ENCODE measurements around the gene ROBO2. TPM values are rescaled to one million over a fixed set of nuclear protein-coding genes. Genes with fewer than 3 reads are reported as not detected.

Gene ROBO2
- not detected for total RNA-seq
- polyA plus RNA-seq, result not detected

GRCh38 chr3:77039606-77040171 lies at the start of gene ROBO2:
TSS of gene ROBO2 (plus strand) at chr3:77040099. CDS start at chr3:77040786, 687 bp downstream.
- Mint-ChIP-seq H3K9me3 (peaks cover 5 to 19% (median 9%) of the 10 kb centered on the region in 5 donors), H3K27me3 (peaks cover 14 to 16% of the 10 kb centered on the region in 2 donors), H3K4me3 (no peak within 1 kb of the TSS), H3K4me1 (peaks cover 0 to 2% (median 0%) of the 10 kb centered on the region in 3 donors), H3K36me3 (no peaks in the 10 kb centered on the region), H3K27ac (no peak within 1 kb of the TSS)
- Histone ChIP-seq H3K36me3 (ENCODE audit: insufficient read depth, low read length) (no peaks in the 10 kb centered on the region), H3K27ac (ENCODE audit: low read depth, low read length) (no peak within 1 kb of the TSS), H3K4me1 (ENCODE audit: insufficient read depth, low read length) (no peaks in the 10 kb centered on the region), H3K9me3 (ENCODE audit: low read length) (no peaks in the 10 kb centered on the region), H3K27me3 (ENCODE audit: insufficient read depth, low read length, poor library complexity, severe bottlenecking) (no peaks in the 10 kb centered on the region), H3K4me3 (ENCODE audit: low read length) (no peak within 1 kb of the TSS)
- no peak for DNase-seq
- POLR2A ChIA-PET, result no interaction called here
- CTCF ChIA-PET, result no interaction called here

- Mint-ChIP-seq H3K4me1 (no peaks in the 10 kb centered on the region), H3K9me3 (peaks cover 4 to 33% (median 5%) of the 10 kb centered on the region in 5 donors), H3K27ac (no peak overlapping the region), H3K36me3 (no peaks in the 10 kb centered on the region), H3K4me3 (no peak overlapping the region), H3K27me3 (no peaks in the 10 kb centered on the region)
- Histone ChIP-seq H3K36me3 (ENCODE audit: insufficient read depth, low read length) (no peaks in the 10 kb centered on the region), H3K27me3 (ENCODE audit: insufficient read depth, low read length, poor library complexity, severe bottlenecking) (no peaks in the 10 kb centered on the region), H3K9me3 (ENCODE audit: low read length) (no peaks in the 10 kb centered on the region), H3K4me3 (ENCODE audit: low read length) (no peak overlapping the region), H3K4me1 (ENCODE audit: insufficient read depth, low read length) (no peaks in the 10 kb centered on the region), H3K27ac (ENCODE audit: low read depth, low read length) (no peak overlapping the region)
- CTCF ChIA-PET, result interaction anchor here (0.8 kb wide), 1 partner anchor 13 kb away, joined by 3 read pairs; no protein-coding TSS in a partner anchor
- no peak for DNase-seq
- POLR2A ChIA-PET, result no interaction called here
Observed at GRCh38 chr3:76990606-76991005, 49.3 kb upstream of the ROBO2 start.

GRCh38 chr3:76991165-76991564 lies 48.7 kb upstream of the ROBO2 start:
- POLR2A ChIA-PET, result no interaction called here
- Mint-ChIP-seq H3K36me3 (no peaks in the 10 kb centered on the region), H3K27ac (no peak overlapping the region), H3K4me1 (no peaks in the 10 kb centered on the region), H3K27me3 (no peaks in the 10 kb centered on the region), H3K9me3 (peaks cover 3 to 27% (median 5%) of the 10 kb centered on the region in 5 donors), H3K4me3 (no peak overlapping the region)
- H3K27ac ChIP-seq (ENCODE audit: low read depth, low read length), result no peak overlapping the region
- no peak overlapping the region for H3K4me3 ChIP-seq (ENCODE audit: low read length)
- CTCF ChIA-PET, result no interaction called here
- no peaks in the 10 kb centered on the region for H3K9me3 ChIP-seq (ENCODE audit: low read length)
- H3K36me3 ChIP-seq (ENCODE audit: insufficient read depth, low read length), result no peaks in the 10 kb centered on the region
- no peaks in the 10 kb centered on the region for H3K27me3 ChIP-seq (ENCODE audit: insufficient read depth, low read length, poor library complexity, severe bottlenecking)
- H3K4me1 ChIP-seq (ENCODE audit: insufficient read depth, low read length), result no peaks in the 10 kb centered on the region
- no peak for DNase-seq

GRCh38 chr3:76997733-76998132 lies 42.2 kb upstream of the ROBO2 start:
- Mint-ChIP-seq H3K9me3 (peaks cover 0 to 9% (median 3%) of the 10 kb centered on the region in 5 donors), H3K27me3 (no peaks in the 10 kb centered on the region), H3K36me3 (no peaks in the 10 kb centered on the region), H3K27ac (no peak overlapping the region), H3K4me1 (no peaks in the 10 kb centered on the region), H3K4me3 (no peak overlapping the region)
- H3K27ac ChIP-seq (ENCODE audit: low read depth, low read length), result no peak overlapping the region
- no peaks in the 10 kb centered on the region for H3K4me1 ChIP-seq (ENCODE audit: insufficient read depth, low read length)
- ChIA-PET CTCF (no interaction called here), POLR2A (no interaction called here)
- H3K9me3 ChIP-seq (ENCODE audit: low read length), result no peaks in the 10 kb centered on the region
- no peak overlapping the region for H3K4me3 ChIP-seq (ENCODE audit: low read length)
- no peaks in the 10 kb centered on the region for H3K36me3 ChIP-seq (ENCODE audit: insufficient read depth, low read length)
- DNase-seq, result no peak
- H3K27me3 ChIP-seq (ENCODE audit: insufficient read depth, low read length, poor library complexity, severe bottlenecking), result no peaks in the 10 kb centered on the region

GRCh38 chr3:76998555-76998954 lies 41.3 kb upstream of the ROBO2 start:
- Mint-ChIP-seq H3K4me1 (no peaks in the 10 kb centered on the region), H3K9me3 (peaks cover 0 to 16% (median 5%) of the 10 kb centered on the region in 5 donors), H3K4me3 (no peak overlapping the region), H3K27ac (no peak overlapping the region), H3K36me3 (no peaks in the 10 kb centered on the region), H3K27me3 (no peaks in the 10 kb centered on the region)
- no peaks in the 10 kb centered on the region for H3K27me3 ChIP-seq (ENCODE audit: insufficient read depth, low read length, poor library complexity, severe bottlenecking)
- CTCF ChIA-PET, result no interaction called here
- no peak overlapping the region for H3K4me3 ChIP-seq (ENCODE audit: low read length)
- no peak overlapping the region for H3K27ac ChIP-seq (ENCODE audit: low read depth, low read length)
- H3K9me3 ChIP-seq (ENCODE audit: low read length), result no peaks in the 10 kb centered on the region
- no peaks in the 10 kb centered on the region for H3K36me3 ChIP-seq (ENCODE audit: insufficient read depth, low read length)
- POLR2A ChIA-PET, result no interaction called here
- DNase-seq, result no peak
- no peaks in the 10 kb centered on the region for H3K4me1 ChIP-seq (ENCODE audit: insufficient read depth, low read length)

- Histone ChIP-seq H3K27me3 (ENCODE audit: insufficient read depth, low read length, poor library complexity, severe bottlenecking) (no peaks in the 10 kb centered on the region), H3K36me3 (ENCODE audit: insufficient read depth, low read length) (no peaks in the 10 kb centered on the region), H3K4me1 (ENCODE audit: insufficient read depth, low read length) (no peaks in the 10 kb centered on the region), H3K9me3 (ENCODE audit: low read length) (no peaks in the 10 kb centered on the region), H3K27ac (ENCODE audit: low read depth, low read length) (no peak overlapping the region), H3K4me3 (ENCODE audit: low read length) (no peak overlapping the region)
- H3K4me3 Mint-ChIP-seq, result no peak overlapping the region
- no peaks in the 10 kb centered on the region for H3K27me3 Mint-ChIP-seq
- H3K4me1 Mint-ChIP-seq, result no peaks in the 10 kb centered on the region
- peaks cover 0 to 16% (median 4%) of the 10 kb centered on the region in 5 donors for H3K9me3 Mint-ChIP-seq
- no peak overlapping the region for H3K27ac Mint-ChIP-seq
- DNase-seq, result no peak
- H3K36me3 Mint-ChIP-seq, result no peaks in the 10 kb centered on the region
- ChIA-PET POLR2A (no interaction called here), CTCF (no interaction called here)
Observed at GRCh38 chr3:77001062-77001701, 38.7 kb upstream of the ROBO2 start.

- DNase-seq, result no peak
- peaks cover 5 to 25% (median 16%) of the 10 kb centered on the region in 5 donors for H3K9me3 Mint-ChIP-seq
- ChIA-PET POLR2A (no interaction called here), CTCF (no interaction called here)
- H3K4me1 Mint-ChIP-seq, result no peaks in the 10 kb centered on the region
- Histone ChIP-seq H3K9me3 (ENCODE audit: low read length) (no peaks in the 10 kb centered on the region), H3K36me3 (ENCODE audit: insufficient read depth, low read length) (no peaks in the 10 kb centered on the region), H3K27ac (ENCODE audit: low read depth, low read length) (no peak overlapping the region), H3K4me1 (ENCODE audit: insufficient read depth, low read length) (no peaks in the 10 kb centered on the region), H3K4me3 (ENCODE audit: low read length) (no peak overlapping the region), H3K27me3 (ENCODE audit: insufficient read depth, low read length, poor library complexity, severe bottlenecking) (no peaks in the 10 kb centered on the region)
- no peaks in the 10 kb centered on the region for H3K27me3 Mint-ChIP-seq
- H3K27ac Mint-ChIP-seq, result no peak overlapping the region
- no peaks in the 10 kb centered on the region for H3K36me3 Mint-ChIP-seq
- H3K4me3 Mint-ChIP-seq, result no peak overlapping the region
Observed at GRCh38 chr3:77014226-77014625, 25.7 kb upstream of the ROBO2 start.

GRCh38 chr3:77025471-77025870 lies 14.4 kb upstream of the ROBO2 start:
- no peak overlapping the region for H3K4me3 ChIP-seq (ENCODE audit: low read length)
- ChIA-PET CTCF (no interaction called here), POLR2A (no interaction called here)
- DNase-seq, result no peak
- H3K9me3 ChIP-seq (ENCODE audit: low read length), result no peaks in the 10 kb centered on the region
- H3K4me1 ChIP-seq (ENCODE audit: insufficient read depth, low read length), result no peaks in the 10 kb centered on the region
- H3K36me3 ChIP-seq (ENCODE audit: insufficient read depth, low read length), result no peaks in the 10 kb centered on the region
- no peaks in the 10 kb centered on the region for H3K27me3 ChIP-seq (ENCODE audit: insufficient read depth, low read length, poor library complexity, severe bottlenecking)
- no peak overlapping the region for H3K27ac ChIP-seq (ENCODE audit: low read depth, low read length)
- H3K4me3 Mint-ChIP-seq, result no peak overlapping the region
- no peaks in the 10 kb centered on the region for H3K27me3 Mint-ChIP-seq
- H3K4me1 Mint-ChIP-seq, result no peaks in the 10 kb centered on the region
- no peak overlapping the region for H3K27ac Mint-ChIP-seq
- peaks cover 8 to 26% (median 18%) of the 10 kb centered on the region in 5 donors for H3K9me3 Mint-ChIP-seq
- no peaks in the 10 kb centered on the region for H3K36me3 Mint-ChIP-seq
